H9 (cell line): ENCODE data around the gene SECISBP2. TPM values are rescaled to one million over a fixed set of nuclear protein-coding genes. Genes with fewer than 3 reads are reported as not detected.

Experiments
- DNase-seq: peaks from one replicate; pipeline ENCODE4 v3.0.0-alpha.2; 2017
- H2AFZ ChIP-seq: one replicate; pipeline ENCODE4 v1.6.1; 2013; ENCODE audit warnings: mild to moderate bottlenecking, low read length, control low read depth, moderate library complexity
- H2AK5ac ChIP-seq: 2 replicates; pipeline ENCODE4 v1.6.1; 2013; ENCODE audit warnings: low read length, control low read depth, mixed read lengths; ENCODE audit not compliant: insufficient read length
- H2BK120ac ChIP-seq: one replicate; pipeline ENCODE4 v1.6.1; 2013; ENCODE audit warnings: low read depth, mild to moderate bottlenecking, low read length, control low read depth, inconsistent platforms; ENCODE audit not compliant: poor library complexity, severe bottlenecking
- H2BK12ac ChIP-seq: 2 replicates; pipeline ENCODE4 v1.6.1; 2013; ENCODE audit warnings: low read length, control low read depth, mixed read lengths, low read depth; ENCODE audit not compliant: insufficient read length
- H2BK15ac ChIP-seq: 2 replicates; pipeline ENCODE4 v1.6.1; 2013; ENCODE audit warnings: low read depth, low read length, control low read depth
- H2BK20ac ChIP-seq: one replicate; pipeline ENCODE4 v1.6.1; 2013; ENCODE audit warnings: low read depth, mild to moderate bottlenecking, low read length, control low read depth, inconsistent platforms; ENCODE audit not compliant: poor library complexity, severe bottlenecking
- H2BK5ac ChIP-seq: 2 replicates; pipeline ENCODE4 v1.6.1; 2013; ENCODE audit warnings: low read length, control low read depth, mixed read lengths; ENCODE audit not compliant: insufficient read length
- H3K14ac ChIP-seq: 2 replicates; pipeline ENCODE4 v1.6.1; 2013; ENCODE audit warnings: low read length, control low read depth; ENCODE audit not compliant: insufficient read depth
- H3K18ac ChIP-seq: 2 replicates; pipeline ENCODE4 v1.6.1; 2013; ENCODE audit warnings: low read depth, mild to moderate bottlenecking, mixed read lengths, low read length, control low read depth; ENCODE audit not compliant: insufficient read length
- H3K23ac ChIP-seq: 2 replicates; pipeline ENCODE4 v1.6.1; 2013; ENCODE audit warnings: low read length, control low read depth, mixed read lengths, low read depth; ENCODE audit not compliant: insufficient read length
- H3K23me2 ChIP-seq: 2 replicates; pipeline ENCODE4 v1.6.1; 2013; ENCODE audit warnings: low read depth, mild to moderate bottlenecking, mixed read lengths, low read length, control low read depth; ENCODE audit not compliant: insufficient read length, poor library complexity, severe bottlenecking
- H3K27ac ChIP-seq: 2 replicates; pipeline ENCODE4 v1.5.1; 2013; ENCODE audit warnings: low read length, control low read depth, mixed read lengths, low read depth; ENCODE audit not compliant: insufficient read length
- H3K27me3 ChIP-seq: 2 replicates; pipeline ENCODE4 v1.6.1; 2013; ENCODE audit warnings: low read length, control low read depth, inconsistent platforms; ENCODE audit not compliant: insufficient read depth
- H3K4ac ChIP-seq: 2 replicates; pipeline ENCODE4 v1.6.1; 2013; ENCODE audit warnings: low read depth, mild to moderate bottlenecking, control low read depth, inconsistent platforms, low read length, moderate library complexity
- H3K4me1 ChIP-seq: 2 replicates; pipeline ENCODE4 v1.6.1; 2013; ENCODE audit warnings: low read length, control low read depth, inconsistent platforms; ENCODE audit not compliant: insufficient read depth
- H3K4me2 ChIP-seq: 2 replicates; pipeline ENCODE4 v1.6.1; 2013; ENCODE audit warnings: low read length, control low read depth, mixed read lengths; ENCODE audit not compliant: insufficient read length, insufficient read depth
- H3K56ac ChIP-seq: 2 replicates; pipeline ENCODE4 v1.6.1; 2013; ENCODE audit warnings: low read depth, mild to moderate bottlenecking, mixed read lengths, low read length, control low read depth; ENCODE audit not compliant: insufficient read length
- H3K79me1 ChIP-seq: 2 replicates; pipeline ENCODE4 v1.6.1; 2013; ENCODE audit warnings: low read depth, mild to moderate bottlenecking, moderate library complexity, low read length, control low read depth, inconsistent platforms; ENCODE audit not compliant: insufficient read depth, poor library complexity, severe bottlenecking
- H3K79me2 ChIP-seq: 2 replicates; pipeline ENCODE4 v1.6.1; 2013; ENCODE audit warnings: low read length, control low read depth, inconsistent platforms; ENCODE audit not compliant: insufficient read depth
- H3K9ac ChIP-seq: 2 replicates; pipeline ENCODE4 v1.6.1; 2013; ENCODE audit warnings: low read length, control low read depth, mixed read lengths; ENCODE audit not compliant: insufficient read length; ENCODE audit errors: extremely low read depth
- H3K9me3 ChIP-seq: one replicate; pipeline ENCODE4 v1.6.1; 2013; ENCODE audit warnings: low read depth, low read length, inconsistent platforms; ENCODE audit not compliant: control insufficient read depth
- H3T11ph ChIP-seq: one replicate; pipeline ENCODE4 v1.6.1; 2013; ENCODE audit warnings: mild to moderate bottlenecking, low read length, control low read depth, inconsistent platforms
- H4K20me1 ChIP-seq: one replicate; pipeline ENCODE4 v1.6.1; 2013; ENCODE audit not compliant: control insufficient read depth, insufficient read length, insufficient read depth
- H4K5ac ChIP-seq: 2 replicates; pipeline ENCODE4 v1.6.1; 2013; ENCODE audit warnings: low read depth, mild to moderate bottlenecking, mixed read lengths, low read length, control low read depth; ENCODE audit not compliant: insufficient read length
- H4K8ac ChIP-seq: replicated peaks from 2 replicates; pipeline ENCODE4 v1.6.1; 2013; ENCODE audit warnings: low read length, control low read depth, mixed read lengths, low read depth; ENCODE audit not compliant: insufficient read length
- H4K91ac ChIP-seq: 2 replicates; pipeline ENCODE4 v1.6.1; 2013; ENCODE audit warnings: low read depth, mild to moderate bottlenecking, moderate library complexity, mixed read lengths, low read length, control low read depth; ENCODE audit not compliant: insufficient read length
- H3K27ac Mint-ChIP-seq, 3 experiments: 2 replicates in 2 of 3; 3 replicates in 1 of 3; pipeline ENCODE4 v1.8.0; 2020 to 2021; ENCODE audit warnings: mixed read lengths in 3 of 3, mild to moderate bottlenecking in 1 of 3, moderate library complexity in 1 of 3
- H3K27me3 Mint-ChIP-seq: 2 replicates; pipeline ENCODE4 v1.8.0; 2021; ENCODE audit warnings: low read depth, mild to moderate bottlenecking, moderate library complexity, mixed read lengths
- H3K36me3 Mint-ChIP-seq, 3 experiments: 2 replicates in 2 of 3; 3 replicates in 1 of 3; pipeline ENCODE4 v1.8.0; 2020 to 2021; ENCODE audit warnings: low read depth in 3 of 3, mixed read lengths in 3 of 3; ENCODE audit not compliant: insufficient read depth in 1 of 3
- H3K4me1 Mint-ChIP-seq, 2 experiments: 2 replicates each; pipeline ENCODE4 v1.8.0; 2020; ENCODE audit warnings: mixed read lengths in 2 of 2
- H3K4me3 Mint-ChIP-seq, 2 experiments: 2 replicates in 1 of 2; 3 replicates in 1 of 2; pipeline ENCODE4 v1.8.0; 2020 to 2021; ENCODE audit warnings: mild to moderate bottlenecking in 2 of 2, mixed read lengths in 2 of 2, moderate library complexity in 1 of 2
- H3K9me3 Mint-ChIP-seq, 2 experiments: 2 replicates in 1 of 2; 3 replicates in 1 of 2; pipeline ENCODE4 v1.8.0; 2020; ENCODE audit warnings: mild to moderate bottlenecking in 2 of 2, mixed read lengths in 2 of 2, moderate library complexity in 1 of 2
- CTCF ChIP-seq: fragments of 200-600 bp; sonication (generic); conservative IDR thresholded peaks from 3 replicates; pipeline ENCODE4 v1.8.0; 2021; ENCODE audit warnings: antibody characterized with exemption, mild to moderate bottlenecking
- WGBS: extraction: QIAGEN DNeasy Blood & Tissue Kit; methylation state at CpG from one replicate; pipeline ENCODE4 v1.1.7; 2013; ENCODE audit warnings: missing lambda C conversion rate, low lambda C conversion rate, mixed read lengths; ENCODE audit not compliant: insufficient read length; ENCODE audit errors: extremely low coverage; 5-methylcytosine and 5-hydroxymethylcytosine counted together
- total RNA-seq: library from RNA; stranded (reverse); gene quantifications from 2 replicates; pipeline ENCODE4 v1.2.1, GENCODE V29; 2021

Gene SECISBP2
- total RNA-seq, 1 experiment from 2014 or later, result 62.7 TPM

- WGBS, result no CpG with 5 or more reads among the region's 3 CpGs
- Histone ChIP-seq H4K5ac (no peak overlapping the region), H3K23me2 (no peaks in the 10 kb centered on the region), H2AFZ (no peak overlapping the region), H3K4me2 (no peak overlapping the region), H2BK5ac (no peak overlapping the region), H2AK5ac (no peak overlapping the region), H3K79me1 (no peaks in the 10 kb centered on the region), H3T11ph (no peak overlapping the region), H3K27me3 (no peaks in the 10 kb centered on the region), H4K8ac (no peak overlapping the region), H2BK12ac (no peak overlapping the region), H2BK120ac (no peak overlapping the region), H3K4ac (no peak overlapping the region), H2BK15ac (no peak overlapping the region), H4K91ac (no peak overlapping the region), H3K9me3 (no peaks in the 10 kb centered on the region), H3K23ac (no peak overlapping the region), H3K56ac (no peak overlapping the region), H3K27ac (no peak overlapping the region), H3K18ac (no peak overlapping the region), H4K20me1 (no peaks in the 10 kb centered on the region), H3K14ac (no peak overlapping the region), H3K9ac (no peak overlapping the region), H3K4me1 (no peaks in the 10 kb centered on the region), H2BK20ac (no peak overlapping the region), H3K79me2 (no peaks in the 10 kb centered on the region)
- Mint-ChIP-seq H3K9me3 (no peaks in the 10 kb centered on the region), H3K36me3 (peaks cover 36 to 88% (median 88%) of the 10 kb centered on the region in 3 experiments; a peak in 6 of 7 replicates), H3K4me3 (no peak overlapping the region), H3K27ac (no peak overlapping the region; a peak in 1 of 7 replicates), H3K4me1 (no peaks in the 10 kb centered on the region), H3K27me3 (no peaks in the 10 kb centered on the region)
- no peak for DNase-seq
- no peak for TF ChIP-seq CTCF
Measured at GRCh38 chr9:89358376-89358916, 40.1 kb downstream of the SECISBP2 start.
